ENCODE data around the gene GALNT17.

The GALNT17 gene

GRCh38 chr7:71507680-71508602, 376.0 kb downstream of the GALNT17 start:
- no peak for FAIRE-seq

GRCh38 chr7:71509381-71509780, 377.4 kb downstream of the GALNT17 start:
- FAIRE-seq: no peak

DNA sequence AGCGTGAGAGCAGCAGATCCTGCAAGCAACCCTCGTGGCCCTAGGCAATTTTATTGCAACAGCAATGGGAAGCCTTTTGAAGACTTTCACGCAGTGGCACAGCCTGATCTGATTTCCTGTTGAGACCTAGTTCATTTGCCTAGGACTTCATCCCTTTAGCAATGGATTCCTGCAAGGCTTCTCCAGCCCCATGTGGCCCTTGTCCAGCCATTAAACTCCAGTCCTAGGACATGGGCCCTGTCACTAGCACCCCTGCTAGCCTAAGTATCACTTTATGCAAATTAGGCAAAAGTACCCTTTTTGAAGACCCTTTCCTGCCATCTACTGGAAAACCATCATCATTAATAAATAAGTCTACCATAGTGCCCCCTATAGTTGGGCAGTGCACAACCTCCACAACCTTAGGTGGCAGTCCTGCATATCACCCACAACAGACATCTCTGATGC, 379.4 kb downstream of the GALNT17 start:
- no peak for FAIRE-seq

DNA sequence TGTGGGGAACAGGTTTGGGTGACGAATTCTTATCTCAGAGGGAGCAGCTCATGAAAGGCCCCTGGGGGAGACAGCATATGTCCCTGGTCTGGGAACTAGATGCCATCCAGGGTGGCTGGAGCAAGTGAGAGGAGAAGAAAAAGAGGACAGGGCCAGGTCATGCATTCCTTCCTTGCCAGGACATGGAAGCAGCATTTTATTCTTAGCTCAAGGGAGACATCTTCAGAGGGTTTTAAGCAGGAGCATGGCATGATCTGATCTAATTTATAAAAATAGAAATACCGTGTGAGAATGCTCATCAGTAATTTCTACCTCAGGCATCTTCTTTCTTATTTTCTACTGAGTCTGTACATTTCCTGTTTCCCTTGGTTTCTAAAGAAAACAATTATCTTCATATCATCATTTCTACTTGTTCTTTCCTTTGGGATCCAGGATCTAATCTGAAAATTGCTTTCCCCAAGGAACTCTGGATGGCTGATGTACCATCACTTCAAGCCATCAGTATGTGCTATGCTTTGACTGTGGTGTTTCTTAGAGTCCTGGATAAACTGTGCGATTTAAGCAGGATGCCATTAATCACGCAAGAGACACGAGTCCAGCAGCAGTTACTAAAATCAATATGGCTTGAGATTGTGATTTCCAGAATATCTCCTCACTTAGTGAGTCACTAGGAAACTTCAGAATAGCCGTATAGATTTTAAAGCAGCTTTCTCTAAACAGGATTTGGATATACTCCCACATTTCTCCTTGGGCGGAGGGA, 386.2 kb downstream of the GALNT17 start:
- no peak for FAIRE-seq

- no peak for FAIRE-seq
Observed at GRCh38 chr7:71518880-71519279, 386.9 kb downstream of the GALNT17 start.

DNA sequence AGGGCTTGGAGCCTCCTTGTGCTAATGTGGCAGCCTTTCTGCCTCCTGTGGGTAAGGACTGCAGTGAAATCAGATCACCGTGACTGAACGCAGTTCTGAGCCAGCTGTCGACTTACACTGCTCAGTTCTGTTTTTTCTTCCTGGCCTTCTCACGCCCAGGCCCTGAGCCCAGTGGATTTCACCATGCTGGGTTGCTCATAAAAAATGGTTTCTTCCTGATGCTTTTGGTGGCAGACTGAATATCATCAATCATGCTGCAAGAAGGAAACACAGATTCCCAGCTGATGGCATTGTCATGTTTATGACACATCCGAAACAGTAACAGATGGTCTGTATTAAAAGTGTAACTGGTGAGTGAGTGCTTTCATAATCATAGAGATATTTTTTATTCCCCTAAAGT, 389.6 kb downstream of the GALNT17 start:
- FAIRE-seq: no peak

DNA sequence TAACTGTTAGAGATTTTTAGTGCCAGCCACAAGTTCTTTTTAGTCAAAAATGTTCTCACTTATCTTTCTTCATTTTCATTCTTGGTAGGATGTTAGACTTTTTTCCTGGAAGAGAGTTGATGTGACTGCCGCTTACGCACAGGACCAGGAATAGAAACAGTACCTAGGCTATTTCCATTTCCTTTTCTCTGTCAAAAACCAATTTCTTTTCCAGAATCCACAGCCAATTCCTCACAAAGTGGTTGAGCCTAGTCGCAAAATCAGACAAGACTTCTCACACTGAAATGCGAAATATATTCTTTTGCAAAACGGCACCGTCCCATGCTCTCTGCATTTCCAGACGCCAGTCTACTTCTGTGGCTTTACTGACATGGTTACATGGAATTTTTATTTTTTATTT, 394.2 kb downstream of the GALNT17 start:
- FAIRE-seq: no peak

GRCh38 chr7:71527213-71527612, 395.3 kb downstream of the GALNT17 start:
- FAIRE-seq: no peak

DNA sequence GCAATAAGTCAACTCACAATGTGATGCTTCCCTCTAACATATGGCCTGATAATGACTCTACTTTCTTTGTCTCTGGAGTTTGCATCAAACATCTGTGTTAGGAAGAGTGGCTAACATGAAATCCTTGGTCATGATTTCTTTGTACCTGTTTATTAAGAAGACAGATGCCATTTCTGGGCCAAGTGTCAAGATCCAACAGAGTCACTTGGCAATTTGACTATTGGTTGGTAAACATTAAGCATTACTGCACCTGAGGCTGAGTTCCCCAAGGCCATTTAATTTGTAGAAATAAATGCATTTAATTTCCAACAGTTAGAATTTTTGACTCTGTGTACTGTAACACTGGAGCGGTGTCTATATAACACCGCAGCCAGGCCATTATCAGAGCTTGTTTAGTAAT, 403.7 kb downstream of the GALNT17 start:
- FAIRE-seq: no peak

- no peak for FAIRE-seq
Observed at GRCh38 chr7:71538210-71538609, 406.3 kb downstream of the GALNT17 start.

DNA sequence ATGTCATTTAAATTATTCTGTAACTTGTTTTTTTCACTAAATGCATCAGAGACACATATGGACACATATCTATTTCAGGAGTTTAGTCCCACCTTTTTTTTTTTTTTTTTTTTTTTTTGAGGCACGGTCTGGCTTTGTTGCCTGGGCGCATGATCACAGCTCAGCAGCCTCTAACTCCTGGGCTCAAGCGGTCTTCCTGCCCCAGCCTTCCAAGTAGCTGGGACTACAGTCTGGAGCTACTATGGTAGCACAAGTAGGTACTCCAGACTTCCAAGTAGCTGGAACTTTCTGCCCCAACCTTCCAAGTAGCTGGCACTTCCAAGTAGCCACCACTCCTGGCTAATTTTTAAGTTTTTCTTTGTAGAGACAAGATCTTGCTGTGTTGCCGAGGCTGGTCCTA, 407.7 kb downstream of the GALNT17 start:
- FAIRE-seq: no peak

- no peak for FAIRE-seq
Observed at GRCh38 chr7:71541707-71542353, 409.9 kb downstream of the GALNT17 start.

GRCh38 chr7:71543396-71543795, 411.5 kb downstream of the GALNT17 start:
- FAIRE-seq: no peak

DNA sequence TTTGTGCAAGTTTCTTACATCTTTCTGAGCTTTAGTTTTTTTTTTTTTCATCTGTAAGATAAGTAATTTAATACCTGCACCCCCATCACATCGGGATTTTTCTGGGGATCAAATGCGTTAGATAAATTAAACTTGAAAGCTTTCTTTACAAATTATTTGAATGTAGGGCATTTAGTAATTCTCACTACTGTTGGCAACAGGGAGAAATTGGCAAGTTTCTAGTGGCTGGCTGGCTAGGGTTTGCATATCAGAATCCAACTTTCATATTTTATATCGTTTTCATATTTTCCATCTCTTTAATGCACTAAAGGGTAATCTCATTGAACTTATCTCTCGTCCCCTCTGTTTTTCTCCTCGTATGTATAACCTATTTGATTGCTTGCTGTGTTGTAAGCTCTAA, 412.9 kb downstream of the GALNT17 start:
- FAIRE-seq: no peak

GRCh38 chr7:71547426-71547825, 415.5 kb downstream of the GALNT17 start:
- no peak for FAIRE-seq

DNA sequence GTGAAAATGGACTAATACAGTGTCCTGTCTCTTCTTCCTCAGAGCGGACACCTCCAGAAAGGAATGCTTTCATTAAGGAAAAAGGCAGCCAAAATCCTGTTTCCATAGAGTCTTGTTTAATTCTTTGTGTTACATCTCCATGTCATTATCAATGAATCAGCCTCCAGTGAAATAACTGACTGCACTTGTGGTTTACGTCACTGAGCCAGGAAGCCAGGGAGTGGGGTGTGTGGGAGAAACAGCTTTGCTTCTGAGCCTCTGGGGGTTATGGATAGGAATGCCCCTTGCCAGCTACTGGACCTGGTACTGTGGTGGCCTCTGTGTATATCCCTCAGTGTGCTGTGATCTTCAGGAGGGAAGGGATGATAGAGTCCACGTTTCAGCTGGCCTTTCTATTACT, 416.8 kb downstream of the GALNT17 start:
- FAIRE-seq: no peak

DNA sequence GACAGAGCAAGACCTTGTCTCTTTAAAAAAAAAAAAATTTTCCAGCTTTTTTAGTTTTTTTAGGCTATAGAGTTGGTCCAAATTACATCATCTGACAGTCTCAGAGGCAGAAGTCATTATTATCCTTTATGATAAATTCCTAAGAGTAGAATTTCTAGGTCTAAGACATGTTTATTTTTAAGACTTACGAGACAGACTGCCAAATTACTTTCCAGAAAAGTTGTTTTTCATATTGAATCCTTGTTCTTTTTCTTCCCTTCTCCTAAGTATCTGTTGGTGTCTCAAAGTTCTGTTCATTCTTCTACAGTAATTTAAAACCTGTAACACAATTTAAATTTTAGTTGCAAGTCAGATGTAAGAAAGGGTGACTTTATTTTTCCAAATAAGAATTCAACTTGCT, 421.4 kb downstream of the GALNT17 start:
- no peak for FAIRE-seq

DNA sequence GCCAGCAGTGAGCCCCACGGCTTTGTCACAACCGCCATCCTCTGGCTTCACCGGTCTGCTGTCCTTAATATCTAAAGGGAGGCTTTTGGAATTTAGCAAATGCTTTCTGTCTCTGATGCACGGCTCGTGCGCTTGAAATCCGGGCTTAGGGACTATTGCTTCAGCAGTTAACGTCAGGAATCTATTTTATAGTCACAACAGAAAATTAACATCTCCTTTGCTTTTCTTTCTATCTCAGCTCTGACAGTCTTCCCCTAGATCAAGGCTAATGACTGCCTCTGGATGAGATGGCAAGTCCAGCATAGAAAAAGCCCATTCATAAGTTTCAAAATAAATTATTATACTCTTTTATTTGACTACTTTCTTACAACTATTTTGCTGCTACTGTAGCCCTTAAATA, 423.8 kb downstream of the GALNT17 start:
- FAIRE-seq: no peak

DNA sequence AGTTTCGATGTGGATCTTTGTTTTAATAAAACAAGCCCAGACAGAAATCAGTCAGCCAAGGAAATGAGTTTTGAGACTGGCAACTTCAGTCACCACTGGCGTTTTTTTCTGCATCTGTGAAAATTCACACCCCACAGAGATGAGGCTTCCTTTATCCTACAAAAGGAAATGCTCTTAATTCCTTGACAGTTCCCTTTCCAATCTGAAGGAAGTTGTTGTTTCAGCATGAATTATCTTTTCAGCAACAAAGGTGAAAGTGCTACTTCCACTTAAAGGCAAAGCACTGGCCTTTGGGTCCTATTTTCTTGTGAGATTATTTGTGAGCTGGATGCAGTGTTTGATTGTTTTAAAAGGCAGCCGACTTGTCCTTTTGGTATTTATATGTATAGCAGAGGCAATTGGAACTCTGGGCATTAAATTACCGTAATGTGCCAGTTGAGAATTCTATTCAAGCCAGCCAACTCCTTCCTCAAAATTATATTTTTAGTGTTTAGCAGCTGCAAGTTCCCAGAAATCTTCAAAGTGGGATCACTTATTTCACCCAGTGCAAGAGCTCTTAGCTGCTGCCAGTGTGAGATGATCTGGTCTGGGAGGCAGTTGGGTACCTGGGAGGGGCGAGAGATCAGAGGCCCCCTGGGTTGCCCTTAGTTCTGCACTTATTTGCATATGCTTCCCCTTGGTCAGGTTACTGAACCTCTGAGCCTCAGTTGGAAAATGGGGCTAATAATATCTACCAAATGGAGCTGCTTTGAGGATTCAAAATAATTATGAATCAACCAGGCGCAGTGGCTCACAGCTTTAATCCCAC, 427.1 kb downstream of the GALNT17 start:
- FAIRE-seq: no peak

- no peak for FAIRE-seq
Observed at GRCh38 chr7:71560354-71560995, 428.5 kb downstream of the GALNT17 start.

DNA sequence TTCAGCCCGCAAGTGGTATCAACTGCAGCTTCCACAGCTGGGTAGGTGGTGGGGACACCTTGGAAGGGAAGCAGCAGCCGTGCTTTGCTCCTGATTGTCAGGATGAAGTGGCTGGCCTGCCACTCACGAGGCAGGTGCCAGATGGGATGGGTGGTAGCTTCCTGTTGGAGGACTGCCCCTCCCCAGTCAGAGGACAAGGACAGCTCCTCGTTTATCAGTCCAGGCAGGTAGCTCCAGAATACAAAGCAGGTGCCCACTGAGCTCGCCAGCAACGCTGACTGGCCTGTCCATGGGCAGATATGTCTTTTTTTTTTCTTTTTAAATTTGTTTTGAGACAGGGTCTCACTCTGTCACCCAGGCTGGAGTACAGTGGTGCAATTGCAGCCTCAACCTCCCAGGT, 431.3 kb downstream of the GALNT17 start:
- FAIRE-seq: no peak

- no peak for FAIRE-seq
Observed at GRCh38 chr7:71566376-71566775, 434.4 kb downstream of the GALNT17 start.
